B cell (primary cell): ENCODE measurements around the gene CEP85L.

ENCODE experiments used
- CTCF ChIP-seq: fragments of 200-600 bp; IDR thresholded peaks from one replicate; pipeline ENCODE4 v1.8.0; 2022; ENCODE audit warnings: antibody characterized with exemption, mild to moderate bottlenecking
- EZH2 ChIP-seq: IDR thresholded peaks from 2 replicates; pipeline ENCODE4 v1.6.1; 2012; ENCODE audit warnings: borderline replicate concordance, low read depth, mild to moderate bottlenecking, moderate library complexity, low read length; ENCODE audit not compliant: insufficient read depth, poor library complexity, severe bottlenecking

- TF ChIP-seq EZH2 (no peak), CTCF (no peak)
These were observed 48.0 kb downstream of the CEP85L start for GRCh38 chr6:118603372-118603771.
